ENCODE results near the gene ZDHHC14. TPM values are rescaled to one million over a fixed set of nuclear protein-coding genes. Genes with fewer than 3 reads are reported as not detected.

Gene ZDHHC14
- total RNA-seq, 1 donor from 2014 or later, result 1.8 TPM

- TF ChIP-seq, protein P1, sequence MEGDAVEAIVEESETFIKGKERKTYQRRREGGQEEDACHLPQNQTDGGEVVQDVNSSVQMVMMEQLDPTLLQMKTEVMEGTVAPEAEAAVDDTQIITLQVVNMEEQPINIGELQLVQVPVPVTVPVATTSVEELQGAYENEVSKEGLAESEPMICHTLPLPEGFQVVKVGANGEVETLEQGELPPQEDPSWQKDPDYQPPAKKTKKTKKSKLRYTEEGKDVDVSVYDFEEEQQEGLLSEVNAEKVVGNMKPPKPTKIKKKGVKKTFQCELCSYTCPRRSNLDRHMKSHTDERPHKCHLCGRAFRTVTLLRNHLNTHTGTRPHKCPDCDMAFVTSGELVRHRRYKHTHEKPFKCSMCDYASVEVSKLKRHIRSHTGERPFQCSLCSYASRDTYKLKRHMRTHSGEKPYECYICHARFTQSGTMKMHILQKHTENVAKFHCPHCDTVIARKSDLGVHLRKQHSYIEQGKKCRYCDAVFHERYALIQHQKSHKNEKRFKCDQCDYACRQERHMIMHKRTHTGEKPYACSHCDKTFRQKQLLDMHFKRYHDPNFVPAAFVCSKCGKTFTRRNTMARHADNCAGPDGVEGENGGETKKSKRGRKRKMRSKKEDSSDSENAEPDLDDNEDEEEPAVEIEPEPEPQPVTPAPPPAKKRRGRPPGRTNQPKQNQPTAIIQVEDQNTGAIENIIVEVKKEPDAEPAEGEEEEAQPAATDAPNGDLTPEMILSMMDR (IDR thresholded peaks at IDR 0.05; ENCODE audit: insufficient read depth, low read length, severe bottlenecking), result no peak
- FAIRE-seq, result no peak
- Histone ChIP-seq H3K27me3 (ENCODE audit: control insufficient read depth, insufficient read depth, low read length) (peaks cover 2% of the 10 kb centered on the region), H3K36me3 (ENCODE audit: control insufficient read depth, insufficient read depth, low read length) (no peaks in the 10 kb centered on the region), H3K4me3 (ENCODE audit: low read depth, low read length) (no peak overlapping the region)
- DNase-seq (ENCODE audit: low read depth), result no peak
These were observed 16.3 kb upstream of the ZDHHC14 start for GRCh38 chr6:157364705-157365104.

- Histone ChIP-seq H3K27me3 (ENCODE audit: control insufficient read depth, insufficient read depth, low read length) (peaks cover 2% of the 10 kb centered on the region), H3K36me3 (ENCODE audit: control insufficient read depth, insufficient read depth, low read length) (no peaks in the 10 kb centered on the region), H3K4me3 (ENCODE audit: low read depth, low read length) (no peak overlapping the region)
- DNase-seq (ENCODE audit: low read depth) (no peak), FAIRE-seq (no peak)
- TF ChIP-seq, protein P1 (IDR thresholded peaks at IDR 0.05; ENCODE audit: insufficient read depth, low read length, severe bottlenecking), result no peak
These were observed 14.3 kb upstream of the ZDHHC14 start for GRCh38 chr6:157366648-157367047.

GRCh38 chr6:157368359-157369049, 12.5 kb upstream of the ZDHHC14 start:
- FAIRE-seq (no peak), DNase-seq (ENCODE audit: low read depth) (no peak)
- TF ChIP-seq, protein P1 (IDR thresholded peaks at IDR 0.05; ENCODE audit: insufficient read depth, low read length, severe bottlenecking), result no peak
- Histone ChIP-seq H3K27me3 (ENCODE audit: control insufficient read depth, insufficient read depth, low read length) (no peaks in the 10 kb centered on the region), H3K36me3 (ENCODE audit: control insufficient read depth, insufficient read depth, low read length) (no peaks in the 10 kb centered on the region), H3K4me3 (ENCODE audit: low read depth, low read length) (no peak overlapping the region)

DNA sequence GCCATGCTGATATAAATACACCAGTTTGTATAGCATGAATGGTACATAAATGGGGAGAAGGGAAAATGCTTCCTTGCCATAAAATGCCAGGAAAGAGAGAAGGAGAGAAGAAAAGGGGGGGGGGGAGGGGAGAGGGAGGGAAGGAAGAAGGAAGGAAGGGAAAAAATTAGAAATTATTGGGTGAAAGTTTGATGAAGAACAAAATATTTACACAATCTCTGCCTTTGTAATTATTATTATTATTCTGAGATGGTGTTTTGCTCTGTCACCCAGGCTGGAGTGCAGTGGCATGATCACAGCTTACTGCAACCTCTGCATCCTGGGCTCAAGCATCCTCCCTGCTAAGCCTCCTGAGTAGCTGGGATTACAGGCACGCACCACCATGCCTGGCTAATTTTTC, 10.2 kb upstream of the ZDHHC14 start:
- FAIRE-seq, result no peak
- TF ChIP-seq, protein P1 (IDR thresholded peaks at IDR 0.05; ENCODE audit: insufficient read depth, low read length, severe bottlenecking), result no peak
- H3K4me3 ChIP-seq (ENCODE audit: low read depth, low read length), result no peak overlapping the region
- no peaks in the 10 kb centered on the region for H3K27me3 ChIP-seq (ENCODE audit: control insufficient read depth, insufficient read depth, low read length)
- H3K36me3 ChIP-seq (ENCODE audit: control insufficient read depth, insufficient read depth, low read length), result no peaks in the 10 kb centered on the region
- no peak for DNase-seq (ENCODE audit: low read depth)

- H3K36me3 ChIP-seq (ENCODE audit: control insufficient read depth, insufficient read depth, low read length), result no peaks in the 10 kb centered on the region
- FAIRE-seq, result no peak
- no peak for DNase-seq (ENCODE audit: low read depth)
- no peak overlapping the region for H3K4me3 ChIP-seq (ENCODE audit: low read depth, low read length)
- H3K27me3 ChIP-seq (ENCODE audit: control insufficient read depth, insufficient read depth, low read length), result no peaks in the 10 kb centered on the region
- TF ChIP-seq, protein P1 (IDR thresholded peaks at IDR 0.05; ENCODE audit: insufficient read depth, low read length, severe bottlenecking), result no peak
These were observed 8.3 kb upstream of the ZDHHC14 start for GRCh38 chr6:157372501-157373280.

Measured in bronchial epithelial cell (primary cell).